Lower leg skin (tissue), 4 donors: ENCODE results near the gene OSBPL2. TPM values are rescaled to one million over a fixed set of nuclear protein-coding genes. Genes with fewer than 3 reads are reported as not detected.

ENCODE experiments used
- DNase-seq, 2 donors: peaks; one replicate each; pipeline ENCODE4 v3.0.0-alpha.2; 2019; ENCODE audit warnings: low spot score in 2 of 2
- H3K4me3 ChIP-seq: fragments of 200-600 bp; sonication (generic); 2 replicates; pipeline ENCODE4 v1.5.1; 2017; ENCODE audit warnings: mild to moderate bottlenecking, low read depth; ENCODE audit not compliant: poor library complexity, severe bottlenecking
- POLR2A ChIP-seq, 2 donors: fragments of 450-650 bp; IDR thresholded peaks; one replicate each; pipeline ENCODE4 v1.6.1; 2016 to 2017; ENCODE audit warnings: antibody characterized with exemption in 2 of 2, mild to moderate bottlenecking in 1 of 2, moderate library complexity in 1 of 2
- WGBS, 2 donors: methylation state at CpG; one replicate each; pipeline ENCODE4 v1.1.5; 2018; 5-methylcytosine and 5-hydroxymethylcytosine counted together
- intact Hi-C: fragments of 100-400 bp; cut with DNase I; formaldehyde crosslinking; loops from one replicate; pipeline ENCODE4 v1.15.0; 2023; ENCODE audit warnings: low total_unique reads
- total RNA-seq, 4 donors: library from RNA; depleted of rRNA; stranded (reverse); fragments of >200 nt; gene quantifications; one replicate each; pipeline ENCODE4 v1.1.0, GENCODE V29; 2016
- TF ChIP-seq, protein P1 (sequence below), 3 donors: fragments of 450-650 bp; IDR thresholded peaks; one replicate each; pipeline ENCODE4 v1.5.1; 2016; ENCODE audit warnings: antibody characterized with exemption in 3 of 3, mild to moderate bottlenecking in 3 of 3, moderate library complexity in 2 of 3

The OSBPL2 gene
- total RNA-seq: 100 to 1,000 TPM in 1 of 4 donors, 10 to 100 TPM in 3; 69.7 to 135 (median 86.0) TPM

DNA sequence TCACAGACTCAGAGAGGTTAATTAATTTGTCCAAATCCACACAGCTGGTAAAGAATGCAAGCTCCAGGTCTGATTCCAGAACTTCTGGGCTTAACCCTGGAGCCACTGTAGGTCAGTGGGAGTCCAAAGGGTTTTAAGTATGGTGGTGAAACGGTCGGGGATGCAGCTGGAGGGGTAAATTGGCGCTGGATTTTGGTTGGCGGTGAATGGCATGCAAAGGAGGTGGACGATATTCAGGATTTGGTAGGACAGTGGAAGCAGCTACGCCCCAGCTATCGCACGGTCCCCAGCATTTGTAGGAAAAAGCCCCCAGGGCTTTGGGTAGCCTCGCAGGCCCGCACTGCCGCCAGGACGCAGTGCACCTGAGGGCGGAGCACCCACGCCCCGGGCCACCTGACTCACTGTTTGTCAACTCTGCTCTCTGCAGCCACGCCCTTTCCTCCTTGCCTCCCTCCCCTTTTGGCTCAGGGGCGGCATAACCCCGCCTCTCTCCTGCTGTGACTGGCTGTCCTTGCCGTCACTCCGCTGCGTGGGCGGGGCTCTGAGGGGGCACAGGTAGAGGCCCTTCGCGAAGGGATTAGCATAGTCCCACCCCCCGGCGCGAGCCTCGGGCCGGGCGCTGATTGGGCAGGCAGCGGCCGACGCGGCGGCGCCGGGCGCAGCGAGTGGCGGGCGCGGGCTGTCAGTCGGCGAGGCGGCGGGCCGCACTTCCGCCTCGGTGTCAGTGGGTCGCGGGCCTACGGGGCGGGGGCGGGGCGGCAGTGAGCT, at the start of gene OSBPL2:
Gene OSBPL2, plus strand, starts transcription at position 721 of the 768 bp plus-strand sequence. CDS start 17,664 bp downstream, outside the sequence.
- DNase-seq: peak; percentile 99 to 100
- H3K4me3 ChIP-seq: peak within 1 kb of the TSS; percentile 64
- no peak for TF ChIP-seq POLR2A (IDR thresholded peaks at IDR 0.05)
- TF ChIP-seq, protein P1, sequence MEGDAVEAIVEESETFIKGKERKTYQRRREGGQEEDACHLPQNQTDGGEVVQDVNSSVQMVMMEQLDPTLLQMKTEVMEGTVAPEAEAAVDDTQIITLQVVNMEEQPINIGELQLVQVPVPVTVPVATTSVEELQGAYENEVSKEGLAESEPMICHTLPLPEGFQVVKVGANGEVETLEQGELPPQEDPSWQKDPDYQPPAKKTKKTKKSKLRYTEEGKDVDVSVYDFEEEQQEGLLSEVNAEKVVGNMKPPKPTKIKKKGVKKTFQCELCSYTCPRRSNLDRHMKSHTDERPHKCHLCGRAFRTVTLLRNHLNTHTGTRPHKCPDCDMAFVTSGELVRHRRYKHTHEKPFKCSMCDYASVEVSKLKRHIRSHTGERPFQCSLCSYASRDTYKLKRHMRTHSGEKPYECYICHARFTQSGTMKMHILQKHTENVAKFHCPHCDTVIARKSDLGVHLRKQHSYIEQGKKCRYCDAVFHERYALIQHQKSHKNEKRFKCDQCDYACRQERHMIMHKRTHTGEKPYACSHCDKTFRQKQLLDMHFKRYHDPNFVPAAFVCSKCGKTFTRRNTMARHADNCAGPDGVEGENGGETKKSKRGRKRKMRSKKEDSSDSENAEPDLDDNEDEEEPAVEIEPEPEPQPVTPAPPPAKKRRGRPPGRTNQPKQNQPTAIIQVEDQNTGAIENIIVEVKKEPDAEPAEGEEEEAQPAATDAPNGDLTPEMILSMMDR (IDR thresholded peaks at IDR 0.05): no peak
- WGBS, 2 donors: 1 to 3% methylated on average over 49 to 53 of the region's 55 CpGs
- intact Hi-C loops: no loop called here

DNA sequence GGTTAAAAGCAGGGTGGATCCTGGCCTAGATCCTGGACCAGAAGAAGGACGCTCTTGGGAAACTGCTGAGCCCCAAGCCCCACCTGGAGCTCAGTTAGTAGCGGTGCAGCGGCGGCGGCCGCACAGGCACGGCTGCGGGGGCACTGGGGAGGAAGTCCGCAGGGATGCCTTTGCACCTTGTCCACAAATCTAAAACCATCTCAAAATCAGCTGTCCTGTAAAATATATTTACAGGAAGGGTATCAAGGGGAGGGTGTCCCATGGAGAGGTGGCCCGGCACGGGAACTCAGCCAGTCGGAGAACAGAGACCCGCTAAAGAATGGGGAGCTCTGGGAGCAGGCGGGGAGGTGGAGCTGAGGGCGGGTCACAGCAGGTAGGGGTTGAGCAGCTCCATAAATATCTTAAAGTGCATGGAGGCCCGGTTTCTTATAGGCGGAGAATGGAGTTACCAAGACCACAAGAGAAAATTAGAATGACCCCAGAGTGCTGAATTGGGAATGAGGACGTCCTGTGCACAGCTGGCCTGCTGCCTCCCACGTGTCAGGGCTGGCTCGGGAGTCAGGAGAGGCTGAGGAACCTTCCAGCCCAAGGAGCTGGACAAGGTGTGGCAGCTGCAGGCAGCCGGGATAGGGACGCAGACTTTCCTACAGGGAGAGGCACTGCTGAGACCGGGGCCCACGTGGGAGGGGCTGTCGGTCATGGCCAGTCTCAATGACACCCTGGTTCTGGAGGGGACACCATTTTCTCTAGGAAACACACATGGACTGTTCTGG, 47.5 kb upstream of the OSBPL2 start:
- DNase-seq: no peak
- 79 to 87% methylated on average over 25 of the region's 25 CpGs for WGBS, 2 donors
- H3K4me3 ChIP-seq: no peak overlapping the region
- no peak for TF ChIP-seq POLR2A (IDR thresholded peaks at IDR 0.05)
- TF ChIP-seq, protein P1 (IDR thresholded peaks at IDR 0.05): no peak
- intact Hi-C loops: no loop called here

DNA sequence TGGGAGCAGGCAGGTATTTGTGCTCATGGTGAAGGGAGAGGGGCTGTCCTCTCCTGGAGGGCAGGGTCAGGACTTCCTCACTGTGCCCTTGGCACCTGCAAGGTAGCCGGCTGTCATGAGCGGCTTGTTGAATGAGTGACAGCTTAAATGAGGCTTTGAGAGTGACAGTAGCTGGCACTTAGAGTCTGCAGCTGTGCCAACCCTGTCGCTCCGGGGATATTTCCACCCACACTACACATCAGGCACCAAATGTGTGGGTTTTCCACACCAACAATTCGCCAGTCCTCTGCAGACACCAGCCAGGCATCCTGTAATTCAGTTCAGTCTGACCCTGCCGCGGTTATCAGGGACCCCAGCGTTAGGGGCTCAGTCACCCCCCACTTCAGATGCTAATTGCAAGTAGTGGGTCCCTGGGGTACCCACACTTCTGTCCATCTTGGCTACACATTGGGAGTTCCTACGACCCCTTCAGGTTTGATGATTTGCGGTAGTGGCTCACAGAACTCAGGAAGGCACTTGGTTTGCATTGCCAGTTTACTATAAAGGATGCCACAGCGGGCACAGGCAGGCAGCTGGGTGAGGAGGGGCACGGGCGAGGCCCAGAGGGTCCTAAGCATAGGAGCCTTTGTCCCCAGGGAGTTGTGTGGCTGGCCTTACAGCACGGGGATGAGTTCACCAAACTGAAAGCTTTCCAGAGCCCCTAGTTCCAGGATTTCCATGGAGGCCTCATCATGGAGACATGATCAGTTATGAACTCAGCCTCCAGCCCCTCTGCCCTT, 46.4 kb upstream of the OSBPL2 start:
- no peak overlapping the region for H3K4me3 ChIP-seq
- intact Hi-C loops: no loop called here
- TF ChIP-seq, protein P1 (IDR thresholded peaks at IDR 0.05): no peak
- no peak for TF ChIP-seq POLR2A (IDR thresholded peaks at IDR 0.05)
- WGBS, 2 donors: 70 to 76% methylated on average over 14 of the region's 14 CpGs
- no peak for DNase-seq

DNA sequence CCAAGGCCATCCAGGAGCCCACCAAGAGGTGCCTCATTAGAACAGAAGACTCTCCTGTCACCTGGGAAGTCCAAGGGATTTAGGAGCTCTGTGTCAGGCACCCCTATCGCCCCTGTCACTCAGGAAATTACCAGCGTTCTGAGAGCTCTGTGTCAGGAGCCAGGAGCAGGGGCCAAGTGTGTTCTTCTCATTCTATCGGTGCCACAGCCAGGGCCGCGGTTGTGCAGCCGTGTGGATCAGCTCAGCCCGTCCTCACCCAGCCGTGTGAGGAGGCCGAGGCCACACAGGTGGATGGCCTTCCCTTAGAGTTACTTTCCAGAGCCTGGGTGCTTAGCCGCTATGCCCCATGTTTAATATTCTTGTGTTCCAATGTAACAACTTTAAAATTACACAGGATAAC, 45.7 kb upstream of the OSBPL2 start:
- DNase-seq: no peak
- no peak overlapping the region for H3K4me3 ChIP-seq
- no peak for TF ChIP-seq POLR2A (IDR thresholded peaks at IDR 0.05)
- TF ChIP-seq, protein P1 (IDR thresholded peaks at IDR 0.05): no peak
- 79 to 82% methylated on average over 10 of the region's 10 CpGs for WGBS, 2 donors
- intact Hi-C loops: no loop called here

DNA sequence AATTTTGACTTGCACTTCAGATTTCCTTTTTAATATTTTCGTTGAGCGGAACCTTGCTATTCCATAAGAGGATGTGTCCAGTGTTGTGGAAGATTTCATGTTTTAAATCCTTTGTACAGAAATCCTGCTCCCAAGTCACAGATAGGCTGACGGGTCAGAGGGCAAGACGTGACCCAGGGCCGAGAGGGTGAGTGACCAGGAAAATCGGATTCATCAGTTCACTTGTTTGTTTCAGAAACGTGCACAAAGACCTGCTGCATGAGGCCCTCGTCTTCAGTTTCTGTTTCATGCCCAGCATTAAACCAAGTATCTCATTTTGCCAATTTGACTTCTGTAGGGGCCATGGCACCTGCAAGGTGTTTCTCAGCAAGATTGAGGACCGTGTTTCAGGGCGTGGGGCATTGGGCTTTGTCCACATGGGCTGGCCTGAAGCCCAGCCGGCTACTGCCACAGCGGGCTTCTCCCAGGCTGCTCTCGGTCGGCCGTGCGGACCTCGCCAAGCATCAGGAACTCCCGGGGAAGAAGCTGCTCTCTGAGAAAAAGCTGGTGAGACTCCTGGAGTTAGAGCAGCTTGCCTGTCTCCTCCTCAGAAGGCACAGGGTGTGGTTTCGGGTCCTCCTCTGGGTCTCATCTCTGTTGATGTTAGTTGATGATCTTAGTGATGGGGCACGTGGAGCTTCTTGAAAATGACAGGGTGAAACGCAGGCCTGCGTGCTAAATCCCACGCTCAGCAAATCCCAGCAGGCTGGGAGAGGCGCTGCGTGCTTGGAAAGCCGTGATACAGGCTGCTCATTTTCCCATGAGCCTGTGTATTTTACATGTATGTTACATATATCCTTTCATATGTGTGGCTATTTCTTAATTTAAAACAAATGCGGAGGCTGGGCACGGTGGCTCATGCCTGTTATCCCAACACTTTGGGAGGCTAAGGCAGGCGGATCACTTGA, 45.0 kb upstream of the OSBPL2 start:
- intact Hi-C loops: no loop called here
- TF ChIP-seq, protein P1 (IDR thresholded peaks at IDR 0.05): no peak
- TF ChIP-seq POLR2A (IDR thresholded peaks at IDR 0.05): no peak
- H3K4me3 ChIP-seq: no peak overlapping the region
- DNase-seq: no peak
- 86 to 91% methylated on average over 29 of the region's 29 CpGs for WGBS, 2 donors
